ENCODE measurements around the gene OR10A6.

Gene OR10A6

GRCh38 chr11:7909585-7910285 lies 21.3 kb downstream of the OR10A6 start:
- DNase-seq, result no peak

GRCh38 chr11:7907121-7907520 lies 23.9 kb downstream of the OR10A6 start:
- no peak for DNase-seq

GRCh38 chr11:7906481-7906880 lies 24.6 kb downstream of the OR10A6 start:
- no peak for DNase-seq

- no peak for DNase-seq
Measured at GRCh38 chr11:7905961-7906429, 25.1 kb downstream of the OR10A6 start.

- DNase-seq, result no peak
Measured at GRCh38 chr11:7905549-7905948, 25.5 kb downstream of the OR10A6 start.

- no peak for DNase-seq
Measured at GRCh38 chr11:7904917-7905316, 26.2 kb downstream of the OR10A6 start.

GRCh38 chr11:7903940-7904339 lies 27.1 kb downstream of the OR10A6 start:
- DNase-seq, result no peak

GRCh38 chr11:7901319-7901854 lies 29.7 kb downstream of the OR10A6 start:
- no peak for DNase-seq

- DNase-seq, result no peak
Measured at GRCh38 chr11:7900686-7901085, 30.4 kb downstream of the OR10A6 start.

GRCh38 chr11:7899418-7899817 lies 31.6 kb downstream of the OR10A6 start:
- no peak for DNase-seq

GRCh38 chr11:7898666-7899283 lies 32.3 kb downstream of the OR10A6 start:
- DNase-seq, result peak; percentile 3

- DNase-seq, result no peak
Measured at GRCh38 chr11:7896009-7896785, 34.9 kb downstream of the OR10A6 start.

- DNase-seq, result peak; percentile 8
Measured at GRCh38 chr11:7894251-7894650, 36.8 kb downstream of the OR10A6 start.

- peak; percentile 2 for DNase-seq
Measured at GRCh38 chr11:7893796-7894195, 37.3 kb downstream of the OR10A6 start.

GRCh38 chr11:7892840-7893254 lies 38.2 kb downstream of the OR10A6 start:
- DNase-seq, result peak; percentile 84

GRCh38 chr11:7892059-7892699 lies 38.9 kb downstream of the OR10A6 start:
- DNase-seq, result no peak

GRCh38 chr11:7890417-7891172 lies 40.5 kb downstream of the OR10A6 start:
- no peak for DNase-seq

GRCh38 chr11:7889985-7890384 lies 41.1 kb downstream of the OR10A6 start:
- DNase-seq, result no peak

GRCh38 chr11:7882860-7883259 lies 48.2 kb downstream of the OR10A6 start:
- no peak for DNase-seq
